HEK293T (cell line): Measurements from ENCODE around the gene SH3PXD2A.

ENCODE experiments used
- ARNT ChIP-seq: fragments of 450-650 bp; IDR thresholded peaks from 2 replicates; pipeline ENCODE4 v1.6.1; 2017; ENCODE audit warnings: mild to moderate bottlenecking
- BHLHE40 ChIP-seq: fragments of 450-650 bp; IDR thresholded peaks from 2 replicates; pipeline ENCODE4 v1.6.1; 2016; ENCODE audit warnings: mild to moderate bottlenecking, moderate library complexity, borderline replicate concordance
- CTBP1 ChIP-seq: fragments of 450-650 bp; IDR thresholded peaks from 2 replicates; pipeline ENCODE4 v1.6.1; 2016; ENCODE audit warnings: borderline replicate concordance
- FOXA1 ChIP-seq: fragments of 450-650 bp; IDR thresholded peaks from 2 replicates; pipeline ENCODE4 v1.6.1; 2016; ENCODE audit warnings: mild to moderate bottlenecking
- FOXK2 ChIP-seq: fragments of 450-650 bp; IDR thresholded peaks from 2 replicates; pipeline ENCODE4 v1.6.1; 2016; ENCODE audit warnings: mild to moderate bottlenecking
- FOXM1 ChIP-seq: fragments of 450-650 bp; IDR thresholded peaks from 2 replicates; pipeline ENCODE4 v1.6.1; 2017; ENCODE audit warnings: mild to moderate bottlenecking, borderline replicate concordance
- HDGF ChIP-seq: fragments of 450-650 bp; IDR thresholded peaks from 2 replicates; pipeline ENCODE4 v1.6.1; 2017; ENCODE audit warnings: antibody characterized with exemption, borderline replicate concordance
- L3MBTL2 ChIP-seq: fragments of 450-650 bp; conservative IDR thresholded peaks from 2 replicates; pipeline ENCODE4 v1.6.1; 2016; ENCODE audit warnings: mild to moderate bottlenecking
- LEF1 ChIP-seq: fragments of 450-650 bp; IDR thresholded peaks from 2 replicates; pipeline ENCODE4 v1.6.1; 2017; ENCODE audit warnings: mild to moderate bottlenecking, borderline replicate concordance
- SP1 ChIP-seq: fragments of 450-650 bp; IDR thresholded peaks from 2 replicates; pipeline ENCODE4 v1.6.1; 2017
- SUZ12 ChIP-seq: fragments of 450-650 bp; IDR thresholded peaks from 2 replicates; pipeline ENCODE4 v1.6.1; 2016; ENCODE audit warnings: mild to moderate bottlenecking
- TARDBP ChIP-seq: fragments of 450-650 bp; IDR thresholded peaks from 2 replicates; pipeline ENCODE4 v1.6.1; 2016
- ZNF384 ChIP-seq: fragments of 450-650 bp; IDR thresholded peaks from 2 replicates; pipeline ENCODE4 v1.6.1; 2016

DNA sequence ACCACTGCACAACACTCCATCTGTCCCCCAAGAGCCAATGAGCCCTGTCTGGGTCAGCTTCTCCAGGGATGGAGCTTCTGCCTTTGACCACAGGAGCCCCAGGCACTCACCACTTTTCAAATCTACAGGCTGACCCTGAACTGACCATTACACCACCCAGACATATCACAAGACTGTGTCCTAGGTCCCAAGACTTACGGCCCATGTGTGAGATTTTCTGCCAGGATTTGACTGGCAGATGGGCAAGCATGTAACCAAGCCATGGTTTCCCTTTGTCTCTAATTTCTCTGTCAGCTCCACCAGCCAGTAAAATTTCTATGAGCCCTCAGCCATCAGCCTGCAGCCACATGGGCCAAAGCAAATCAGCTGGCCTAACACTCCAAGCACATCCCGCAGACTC, 92.5 kb downstream of the SH3PXD2A start:
- TF ChIP-seq SUZ12 (no peak), HDGF (no peak), SP1 (no peak), L3MBTL2 (no peak), BHLHE40 (no peak), ZNF384 (no peak), ARNT (no peak), FOXM1 (no peak), FOXA1 (no peak), FOXK2 (no peak), LEF1 (no peak), CTBP1 (no peak), TARDBP (no peak)
